NCI-H1092 (cell line): Measurements from ENCODE around the gene PTF1A.
"Not testable (repeated sequence)": the region's sequence is repeated elsewhere in the genome, so short reads cannot be mapped to it uniquely, and the experiment has no call there.

Experiments
- DNase-seq: peaks from one replicate; lab custom pipeline; 2025; lab: John Stamatoyannopoulos, UW

PTF1A gene

DNA sequence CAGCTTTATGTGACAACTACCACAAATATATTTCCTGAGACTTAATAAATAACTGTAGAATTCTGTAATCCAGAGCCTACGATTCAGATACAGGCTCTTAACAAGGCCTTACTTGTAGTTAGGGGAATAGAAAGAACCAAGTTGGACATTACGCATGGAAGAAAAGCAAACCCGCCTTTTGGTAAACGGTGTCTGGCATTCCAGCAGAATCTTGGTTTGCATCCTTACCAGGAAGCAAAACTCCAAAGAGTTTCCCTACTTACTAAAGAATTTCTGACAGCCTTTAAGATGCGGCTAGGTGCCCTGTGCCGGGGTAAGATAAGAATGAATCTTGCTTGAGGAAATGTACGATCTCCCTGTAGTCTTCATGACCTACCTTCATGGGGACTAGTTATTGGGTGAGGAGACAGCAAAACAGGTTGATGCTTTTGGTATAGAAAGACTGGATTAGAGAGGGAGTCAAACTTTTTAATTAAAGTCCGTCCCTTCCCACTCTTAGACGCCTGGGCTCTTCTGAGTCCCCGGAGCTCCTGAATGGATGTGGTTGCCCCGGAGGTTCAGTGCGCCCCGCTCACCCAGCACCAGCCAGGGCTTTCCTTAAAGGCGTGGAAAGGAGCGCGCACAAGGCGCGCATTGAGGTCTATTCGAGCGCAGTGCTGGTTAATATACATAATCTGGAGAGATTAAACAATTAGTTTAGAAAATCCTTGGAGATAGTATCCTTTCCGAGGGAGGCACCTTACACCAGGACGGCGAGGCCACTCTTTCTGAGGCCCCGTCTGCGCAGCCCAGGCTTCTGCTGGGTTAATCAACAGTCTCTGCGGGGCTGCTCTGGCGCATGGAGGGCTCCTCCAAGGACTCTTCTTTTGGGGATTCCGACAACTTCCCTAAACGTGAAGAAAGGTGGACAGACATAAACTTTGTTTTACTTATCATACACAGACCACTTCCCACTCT lies 11.5 kb downstream of the PTF1A start:
- no peak for DNase-seq

- no peak for DNase-seq
These were observed 12.7 kb downstream of the PTF1A start for GRCh38 chr10:23204773-23205172.

DNA sequence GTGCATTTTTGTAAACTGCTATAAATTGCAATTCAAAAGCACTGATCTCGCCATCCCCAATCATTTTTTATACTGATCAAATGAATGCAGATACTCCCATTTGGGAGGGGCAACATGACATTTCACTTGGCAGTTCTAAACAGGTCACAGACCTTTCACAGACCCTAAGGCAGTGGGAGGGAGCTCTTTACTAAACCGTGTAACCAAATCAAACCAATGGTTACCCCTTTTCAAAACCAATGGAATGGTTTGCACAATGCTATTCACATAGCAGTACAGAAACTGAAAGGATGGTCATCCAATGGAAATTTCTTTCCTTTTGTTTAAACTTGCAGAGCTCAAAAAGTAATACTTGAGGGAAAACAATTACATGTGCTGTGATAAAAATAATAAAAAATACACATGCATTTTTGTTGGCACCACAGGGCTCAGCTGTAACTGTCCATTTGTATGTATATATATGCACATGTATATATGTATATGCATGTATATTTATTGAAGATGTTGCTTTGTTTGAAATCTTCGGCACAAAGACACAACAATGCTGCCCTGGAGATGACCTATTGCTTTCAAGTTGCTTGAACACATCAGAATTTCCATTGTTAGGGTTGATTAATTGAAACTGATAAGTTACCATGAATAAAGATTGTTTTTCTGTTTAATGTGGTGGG lies 14.0 kb downstream of the PTF1A start:
- DNase-seq, result no peak

DNA sequence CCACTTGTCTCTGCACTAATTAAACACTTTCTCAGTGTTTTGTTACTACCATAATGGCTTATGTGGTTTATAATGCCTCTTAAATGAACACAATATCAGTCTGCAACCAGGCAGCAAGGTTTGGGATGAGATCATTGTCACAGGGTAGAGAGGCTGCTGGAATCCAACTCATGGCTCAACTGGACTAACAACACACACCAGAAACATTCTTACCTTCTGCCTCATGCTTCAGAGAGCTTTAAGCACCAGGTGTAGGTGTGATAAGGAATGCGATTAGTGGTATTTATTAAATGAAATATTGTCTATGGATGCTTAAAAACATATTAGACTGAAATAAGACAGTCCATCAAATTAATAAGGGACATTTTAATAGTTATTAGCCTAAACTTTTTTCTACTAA lies 25.4 kb downstream of the PTF1A start:
- no peak for DNase-seq

DNA sequence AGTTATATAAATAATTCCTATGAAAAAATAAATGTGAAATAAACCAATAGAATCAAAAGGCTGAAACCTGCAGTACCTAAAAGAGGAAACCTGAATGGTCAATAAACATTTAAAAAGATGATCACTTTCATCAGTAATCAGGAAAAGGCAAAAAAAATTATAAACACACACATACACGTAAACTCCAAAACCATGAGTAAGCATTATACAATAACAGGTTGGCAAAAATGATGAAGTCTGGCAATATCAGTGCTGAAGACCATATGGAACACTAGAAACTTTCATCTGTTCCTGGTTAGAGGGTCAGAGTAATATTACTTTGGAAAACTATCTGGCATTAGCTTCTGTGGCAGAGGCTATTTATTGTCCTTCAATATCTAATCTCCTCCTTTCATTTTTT lies 38.5 kb downstream of the PTF1A start:
- no peak for DNase-seq

- DNase-seq, result no peak
These were observed 45.9 kb downstream of the PTF1A start for GRCh38 chr10:23238015-23238414.

DNA sequence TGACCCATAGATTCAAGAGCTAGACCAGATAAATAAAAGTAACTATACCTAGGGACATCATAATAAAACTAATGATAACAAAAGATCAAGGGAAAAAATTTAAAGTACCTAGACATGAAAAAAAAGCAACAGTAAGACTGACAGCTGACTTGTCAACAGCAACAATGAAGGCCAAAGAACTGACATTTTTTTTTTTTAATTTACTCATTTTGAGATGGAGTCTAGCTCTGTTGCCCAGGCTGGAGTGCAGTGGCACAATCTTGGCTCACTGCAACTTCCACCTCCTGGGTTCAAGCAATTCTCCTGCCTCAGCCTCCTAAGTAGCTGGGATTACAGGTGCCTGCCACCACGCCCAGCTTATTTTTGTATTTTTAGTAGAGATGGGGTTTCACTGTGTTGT lies 49.7 kb downstream of the PTF1A start:
- not testable (repeated sequence) for DNase-seq
